ENCODE measurements around the gene NEK1. TPM values are rescaled to one million over a fixed set of nuclear protein-coding genes. Genes with fewer than 3 reads are reported as not detected.
"Not testable (repeated sequence)": the region's sequence is repeated elsewhere in the genome, so short reads cannot be mapped to it uniquely, and the experiment has no call there.

The NEK1 gene
- total RNA-seq, 2 experiments from 2014 or later, result 12.1 to 13.1 TPM

GRCh38 chr4:169583563-169583962 lies 28.8 kb downstream of the NEK1 start:
- no peak overlapping the region for H3K27ac Mint-ChIP-seq
- H3K4me1 Mint-ChIP-seq, result no peaks in the 10 kb centered on the region
- no peak overlapping the region for H3K4me3 Mint-ChIP-seq
- H3K36me3 Mint-ChIP-seq, result peaks cover 3% of the 10 kb centered on the region
- DNase-seq, result no peak
- H3K27me3 Mint-ChIP-seq, result no peaks in the 10 kb centered on the region
- H3K9me3 Mint-ChIP-seq, result no peaks in the 10 kb centered on the region

GRCh38 chr4:169582706-169583105 lies 29.7 kb downstream of the NEK1 start:
- no peaks in the 10 kb centered on the region for H3K4me1 Mint-ChIP-seq
- H3K27me3 Mint-ChIP-seq, result no peaks in the 10 kb centered on the region
- no peak overlapping the region for H3K4me3 Mint-ChIP-seq
- no peak for DNase-seq
- H3K27ac Mint-ChIP-seq, result no peak overlapping the region
- no peaks in the 10 kb centered on the region for H3K9me3 Mint-ChIP-seq
- H3K36me3 Mint-ChIP-seq, result peaks cover 3% of the 10 kb centered on the region

- DNase-seq, result no peak
- Mint-ChIP-seq H3K4me1 (no peaks in the 10 kb centered on the region), H3K27me3 (no peaks in the 10 kb centered on the region), H3K9me3 (no peaks in the 10 kb centered on the region), H3K4me3 (no peak overlapping the region), H3K27ac (no peak overlapping the region), H3K36me3 (peaks cover 3% of the 10 kb centered on the region)
These were observed 30.2 kb downstream of the NEK1 start for GRCh38 chr4:169582203-169582602.

DNA sequence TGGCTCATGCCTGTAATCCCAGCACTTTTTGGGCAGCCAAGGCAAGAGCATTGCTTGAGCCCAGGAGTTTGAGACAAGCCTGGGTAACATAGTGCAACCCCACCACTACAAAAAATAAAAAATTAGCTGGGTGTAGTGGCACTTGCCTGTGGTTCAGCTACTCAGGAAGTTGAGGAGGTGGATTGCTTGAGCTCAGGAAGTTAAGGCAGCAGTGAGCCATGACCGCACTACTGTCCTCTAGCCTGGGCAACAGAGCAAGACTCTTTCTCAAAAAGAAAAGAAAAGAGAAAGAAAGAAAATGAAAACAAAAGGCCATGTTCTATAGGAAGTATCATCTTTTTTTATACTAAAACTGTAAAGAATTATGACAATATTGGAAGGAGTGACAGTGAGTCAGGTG lies 38.5 kb downstream of the NEK1 start:
- no peak for DNase-seq
- no peaks in the 10 kb centered on the region for H3K4me1 Mint-ChIP-seq
- H3K36me3 Mint-ChIP-seq, result peaks cover 23% of the 10 kb centered on the region
- H3K4me3 Mint-ChIP-seq, result no peak overlapping the region
- H3K27ac Mint-ChIP-seq, result no peak overlapping the region
- no peaks in the 10 kb centered on the region for H3K9me3 Mint-ChIP-seq
- H3K27me3 Mint-ChIP-seq, result no peaks in the 10 kb centered on the region

- no peaks in the 10 kb centered on the region for H3K9me3 Mint-ChIP-seq
- no peak overlapping the region for H3K27ac Mint-ChIP-seq
- H3K27me3 Mint-ChIP-seq, result no peaks in the 10 kb centered on the region
- H3K4me1 Mint-ChIP-seq, result peaks cover 2% of the 10 kb centered on the region
- H3K36me3 Mint-ChIP-seq, result peaks cover 24% of the 10 kb centered on the region
- DNase-seq, result no peak
- H3K4me3 Mint-ChIP-seq, result no peak overlapping the region
These were observed 40.9 kb downstream of the NEK1 start for GRCh38 chr4:169571435-169571834.

DNA sequence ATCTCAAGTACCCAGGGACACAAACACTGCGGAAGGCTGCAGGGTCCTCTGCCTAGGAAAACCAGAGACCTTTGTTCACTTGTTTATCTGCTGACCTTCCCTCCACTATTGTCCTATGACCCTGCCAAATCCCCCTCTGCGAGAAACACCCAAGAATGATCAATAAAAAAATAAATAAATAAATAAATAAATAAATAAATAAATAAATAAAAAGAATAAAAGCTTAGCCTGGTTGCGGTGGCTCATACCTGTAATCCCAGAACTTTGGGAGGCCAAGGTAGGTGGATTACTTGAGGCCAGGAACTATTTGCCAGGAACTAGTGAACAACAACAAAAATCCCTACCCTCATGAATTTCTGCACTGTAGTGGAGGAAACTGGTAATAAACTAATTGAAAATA lies 41.4 kb downstream of the NEK1 start:
- not testable (repeated sequence) for H3K9me3 Mint-ChIP-seq, H3K4me3 Mint-ChIP-seq, H3K27me3 Mint-ChIP-seq, H3K27ac Mint-ChIP-seq, H3K4me1 Mint-ChIP-seq, DNase-seq
- H3K36me3 Mint-ChIP-seq, result peaks cover 25% of the 10 kb centered on the region

DNA sequence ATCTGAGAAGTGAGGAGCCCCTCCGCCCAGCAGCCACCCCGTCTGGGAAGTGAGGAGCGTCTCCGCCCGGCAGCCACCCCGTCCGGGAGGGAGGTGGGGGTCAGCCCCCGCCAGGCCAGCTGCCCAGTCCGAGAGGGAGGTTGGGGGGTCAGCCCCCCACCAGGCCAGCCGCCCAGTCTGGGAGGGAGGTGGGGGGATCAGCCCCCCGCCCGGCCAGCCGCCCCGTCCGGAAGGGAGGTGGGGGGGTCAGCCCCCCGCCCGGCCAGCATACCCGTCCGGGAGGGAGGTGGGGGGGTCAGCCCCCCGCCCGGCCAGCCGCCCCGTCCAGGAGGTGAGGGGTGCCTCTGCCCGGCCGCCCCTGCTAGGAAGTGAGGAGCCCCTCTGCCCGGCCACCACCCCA lies 42.1 kb downstream of the NEK1 start:
- DNase-seq, H3K9me3 Mint-ChIP-seq, H3K4me3 Mint-ChIP-seq, H3K4me1 Mint-ChIP-seq, H3K27ac Mint-ChIP-seq, H3K27me3 Mint-ChIP-seq: not testable (repeated sequence)
- peaks cover 24% of the 10 kb centered on the region for H3K36me3 Mint-ChIP-seq

- not testable (repeated sequence) for H3K4me3 Mint-ChIP-seq, H3K4me1 Mint-ChIP-seq, H3K27me3 Mint-ChIP-seq, H3K27ac Mint-ChIP-seq, H3K9me3 Mint-ChIP-seq, DNase-seq
- H3K36me3 Mint-ChIP-seq, result peaks cover 14% of the 10 kb centered on the region
These were observed 43.2 kb downstream of the NEK1 start for GRCh38 chr4:169569188-169569587.

- H3K27me3 Mint-ChIP-seq, result no peaks in the 10 kb centered on the region
These were observed 44.5 kb downstream of the NEK1 start for GRCh38 chr4:169567916-169568315.

DNA sequence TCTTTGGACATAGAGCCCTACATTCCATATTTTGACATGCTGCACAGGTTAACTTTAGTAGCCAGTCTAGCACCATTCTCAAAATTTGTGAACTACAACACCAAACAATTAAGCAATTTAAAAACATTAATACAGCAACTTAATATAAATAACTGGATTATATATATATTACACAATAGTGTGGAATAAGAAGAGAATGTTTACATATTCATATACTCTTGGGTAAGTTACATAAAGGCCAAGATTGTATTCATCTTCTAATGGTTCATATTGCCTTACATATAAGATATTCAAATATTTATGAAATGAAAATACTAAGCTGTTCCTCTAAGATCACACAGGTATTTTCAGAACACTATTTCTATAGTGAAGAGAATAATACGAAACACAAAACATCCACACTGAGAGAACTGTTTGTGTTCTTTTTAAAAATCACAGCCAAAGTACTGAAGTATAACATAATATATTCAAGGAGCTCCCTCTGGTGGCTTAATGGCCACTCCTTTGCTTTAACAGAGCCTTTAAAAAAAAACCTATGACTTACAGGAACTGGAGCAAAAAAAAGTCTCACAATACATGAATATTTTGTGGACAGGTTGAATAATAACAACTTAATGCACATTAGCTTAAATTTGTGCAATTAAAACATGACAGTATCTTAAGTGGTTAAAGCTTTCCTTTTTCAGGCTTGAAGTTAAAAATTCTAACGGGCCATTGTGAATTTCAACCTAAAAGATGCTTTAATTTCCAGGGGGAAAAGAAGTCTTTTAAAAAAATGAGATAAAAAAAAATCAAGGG lies 46.2 kb downstream of the NEK1 start:
- Mint-ChIP-seq H3K27ac (peak overlapping the region; percentile 88), H3K9me3 (no peaks in the 10 kb centered on the region), H3K36me3 (peaks cover 5% of the 10 kb centered on the region), H3K27me3 (no peaks in the 10 kb centered on the region), H3K4me1 (peaks cover 10% of the 10 kb centered on the region), H3K4me3 (no peak overlapping the region)
- no peak for DNase-seq

More at GRCh38 chr4:169567916-169568315, 44.5 kb downstream of the NEK1 start:
- DNase-seq, result no peak
- Mint-ChIP-seq H3K4me3 (no peak overlapping the region), H3K4me1 (peaks cover 10% of the 10 kb centered on the region), H3K27ac (no peak overlapping the region), H3K9me3 (no peaks in the 10 kb centered on the region), H3K36me3 (peaks cover 12% of the 10 kb centered on the region)

- H3K27ac Mint-ChIP-seq, result no peak overlapping the region
- H3K4me1 Mint-ChIP-seq, result peaks cover 10% of the 10 kb centered on the region
- H3K4me3 Mint-ChIP-seq, result no peak overlapping the region
- no peaks in the 10 kb centered on the region for H3K27me3 Mint-ChIP-seq
- H3K9me3 Mint-ChIP-seq, result no peaks in the 10 kb centered on the region
- DNase-seq, result no peak
- peaks cover 4% of the 10 kb centered on the region for H3K36me3 Mint-ChIP-seq
These were observed 46.8 kb downstream of the NEK1 start for GRCh38 chr4:169565606-169566005.

GRCh38 chr4:169557061-169557636 lies 55.2 kb downstream of the NEK1 start:
- H3K4me1 Mint-ChIP-seq, result no peaks in the 10 kb centered on the region
- no peaks in the 10 kb centered on the region for H3K9me3 Mint-ChIP-seq
- DNase-seq, result no peak
- no peak overlapping the region for H3K27ac Mint-ChIP-seq
- H3K27me3 Mint-ChIP-seq, result no peaks in the 10 kb centered on the region
- peaks cover 31% of the 10 kb centered on the region for H3K36me3 Mint-ChIP-seq
- no peak overlapping the region for H3K4me3 Mint-ChIP-seq

DNA sequence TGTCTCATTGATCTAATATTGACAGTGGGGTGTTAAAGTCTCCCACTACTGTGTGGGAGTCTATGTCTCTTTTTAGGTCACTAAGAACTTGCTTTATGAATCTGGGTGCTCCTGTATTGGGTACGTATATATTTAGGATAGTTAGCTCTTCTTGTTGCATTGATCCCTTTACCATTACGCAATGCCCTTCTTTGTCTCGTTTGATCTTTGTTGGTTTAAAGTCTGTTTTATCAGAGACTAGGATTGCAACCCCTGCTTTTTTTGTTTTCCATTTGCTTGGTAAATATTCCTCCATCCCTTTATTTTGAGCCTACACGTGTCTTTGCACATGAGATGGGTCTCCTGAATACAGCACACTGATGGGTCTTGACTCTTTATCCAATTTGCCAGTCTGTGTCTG lies 65.8 kb downstream of the NEK1 start:
- not testable (repeated sequence) for H3K4me1 Mint-ChIP-seq, H3K27ac Mint-ChIP-seq, H3K27me3 Mint-ChIP-seq, H3K4me3 Mint-ChIP-seq, DNase-seq
- Mint-ChIP-seq H3K36me3 (peaks cover 24% of the 10 kb centered on the region), H3K9me3 (peaks cover 32% of the 10 kb centered on the region)

GRCh38 chr4:169540774-169541173 lies 71.6 kb downstream of the NEK1 start:
- peaks cover 17% of the 10 kb centered on the region for H3K36me3 Mint-ChIP-seq
- H3K27ac Mint-ChIP-seq, result no peak overlapping the region
- H3K4me1 Mint-ChIP-seq, result no peaks in the 10 kb centered on the region

GRCh38 chr4:169530048-169530447 lies 82.3 kb downstream of the NEK1 start:
- Mint-ChIP-seq H3K27me3 (no peaks in the 10 kb centered on the region), H3K27ac (no peak overlapping the region), H3K36me3 (peaks cover 51% of the 10 kb centered on the region), H3K4me1 (no peaks in the 10 kb centered on the region), H3K9me3 (no peaks in the 10 kb centered on the region), H3K4me3 (no peak overlapping the region)
- DNase-seq, result no peak

More at GRCh38 chr4:169540774-169541173, 71.6 kb downstream of the NEK1 start:
- H3K9me3 Mint-ChIP-seq, result peaks cover 23% of the 10 kb centered on the region
- H3K27me3 Mint-ChIP-seq, result no peaks in the 10 kb centered on the region
- H3K4me3 Mint-ChIP-seq, result no peak overlapping the region
- DNase-seq, result no peak

GRCh38 chr4:169523796-169524195 lies 88.6 kb downstream of the NEK1 start:
- DNase-seq, result no peak
- Mint-ChIP-seq H3K9me3 (peaks cover 5% of the 10 kb centered on the region), H3K27me3 (no peaks in the 10 kb centered on the region), H3K4me3 (no peak overlapping the region), H3K36me3 (peaks cover 33% of the 10 kb centered on the region), H3K4me1 (no peaks in the 10 kb centered on the region), H3K27ac (no peak overlapping the region)
